ENCODE results near the gene B4GALNT1. TPM values are rescaled to one million over a fixed set of nuclear protein-coding genes. Genes with fewer than 3 reads are reported as not detected.

Gene B4GALNT1
- total and polyA plus RNA-seq, 4 donors, result 0.11 to 0.30 (median 0.25) TPM; not detected in 1

- TF ChIP-seq HNF4G (IDR thresholded peaks at IDR 0.05), result no peak
These were observed 9.6 kb downstream of the B4GALNT1 start (continued) for GRCh38 chr12:57623385-57623784.

- Histone ChIP-seq H3K9ac (ENCODE audit: low read depth in 1 of 2, low read length in 2 of 2) (no peak overlapping the region), H3K4me3 (ENCODE audit: low read depth in 1 of 3, low read length in 3 of 3) (no peak overlapping the region), H3K9me3 (ENCODE audit: control insufficient read depth in 4 of 4, low read length in 3 of 4) (no peaks in the 10 kb centered on the region), H3K4me1 (ENCODE audit: control insufficient read depth in 4 of 4, insufficient read depth in 4 of 4, low read length in 3 of 4) (peaks cover 7 to 21% (median 14%) of the 10 kb centered on the region in 4 donors), H3K36me3 (ENCODE audit: control insufficient read depth in 4 of 4, insufficient read depth in 3 of 4, low read depth in 1 of 4, low read length in 3 of 4) (no peaks in the 10 kb centered on the region), H3K27ac (ENCODE audit: low read depth in 1 of 2, low read length in 2 of 2) (no peak overlapping the region), H3K27me3 (ENCODE audit: control insufficient read depth in 4 of 4, insufficient read depth in 4 of 4, low read length in 3 of 4) (peaks cover 2 to 28% (median 10%) of the 10 kb centered on the region in 4 donors)
- TF ChIP-seq MAX (IDR thresholded peaks at IDR 0.05) (no peak), CTCF (IDR thresholded peaks at IDR 0.05; ENCODE audit: low read depth, low read length, missing input control) (no peak), HNF4G (IDR thresholded peaks at IDR 0.05) (no peak), YY1 (IDR thresholded peaks at IDR 0.05) (no peak), RAD21 (IDR thresholded peaks at IDR 0.05) (no peak), SP1 (IDR thresholded peaks at IDR 0.05) (no peak), EGR1 (IDR thresholded peaks at IDR 0.05; ENCODE audit: low read depth in 2 of 2) (no peak), REST (IDR thresholded peaks at IDR 0.05) (no peak), FOXA1 (IDR thresholded peaks at IDR 0.05) (no peak), RXRA (IDR thresholded peaks at IDR 0.05) (no peak), ATF3 (IDR thresholded peaks at IDR 0.05) (no peak), NR2F2 (IDR thresholded peaks at IDR 0.05) (no peak), JUND (IDR thresholded peaks at IDR 0.05) (no peak), TAF1 (conservative IDR thresholded peaks at IDR 0.05) (no peak), FOXA2 (IDR thresholded peaks at IDR 0.05) (no peak), HNF4A (conservative IDR thresholded peaks at IDR 0.05) (no peak), ZBTB33 (IDR thresholded peaks at IDR 0.05) (no peak), GABPA (IDR thresholded peaks at IDR 0.05 in 1 of 2, conservative IDR thresholded peaks at IDR 0.05 in 1 of 2) (no peak)
- whole genome bisulfite sequencing, result 70% methylated on average over 9 of the region's 9 CpGs
- no peak for DNase-seq (ENCODE audit: low spot score)
These were observed 10.4 kb downstream of the B4GALNT1 start for GRCh38 chr12:57622293-57623245.

Data from liver (tissue), 9 donors.